Stimulated activated CD4-positive, alpha-beta T cell treated with anti-CD3 and anti-CD28 coated beads, Interleukin-12 subunit alpha, Interleukin-12 subunit beta, amount 100 ng/mL, for 4 hours (primary cell): ENCODE data around the gene IGF1R.

Experiments
- DNase-seq: peaks from one replicate; pipeline ENCODE4 v3.0.0-alpha.2; 2020

IGF1R gene

GRCh38 chr15:98781838-98782237 is 133.5 kb downstream of the IGF1R start:
- no peak for DNase-seq

- no peak for DNase-seq
These were observed 134.5 kb downstream of the IGF1R start for GRCh38 chr15:98782801-98783200.

DNA sequence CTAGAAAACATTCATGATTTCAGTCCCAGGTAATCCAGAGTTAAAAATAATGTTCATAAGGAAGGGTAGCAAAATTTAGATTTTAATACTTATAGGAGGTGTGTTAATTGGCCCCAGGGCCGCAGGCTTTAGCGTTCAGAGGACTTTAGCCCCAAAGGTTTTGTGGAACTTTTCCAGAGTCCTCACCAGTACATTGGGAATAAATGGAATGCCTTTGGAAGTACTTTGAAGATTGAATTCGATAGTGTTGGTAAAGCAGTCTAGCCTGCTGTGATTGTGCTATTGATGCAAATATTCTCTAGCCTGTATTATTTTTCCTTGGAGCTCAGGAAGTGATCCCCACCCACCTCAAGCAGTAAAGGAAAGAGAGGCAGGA is 137.1 kb downstream of the IGF1R start:
- DNase-seq = no peak

DNA sequence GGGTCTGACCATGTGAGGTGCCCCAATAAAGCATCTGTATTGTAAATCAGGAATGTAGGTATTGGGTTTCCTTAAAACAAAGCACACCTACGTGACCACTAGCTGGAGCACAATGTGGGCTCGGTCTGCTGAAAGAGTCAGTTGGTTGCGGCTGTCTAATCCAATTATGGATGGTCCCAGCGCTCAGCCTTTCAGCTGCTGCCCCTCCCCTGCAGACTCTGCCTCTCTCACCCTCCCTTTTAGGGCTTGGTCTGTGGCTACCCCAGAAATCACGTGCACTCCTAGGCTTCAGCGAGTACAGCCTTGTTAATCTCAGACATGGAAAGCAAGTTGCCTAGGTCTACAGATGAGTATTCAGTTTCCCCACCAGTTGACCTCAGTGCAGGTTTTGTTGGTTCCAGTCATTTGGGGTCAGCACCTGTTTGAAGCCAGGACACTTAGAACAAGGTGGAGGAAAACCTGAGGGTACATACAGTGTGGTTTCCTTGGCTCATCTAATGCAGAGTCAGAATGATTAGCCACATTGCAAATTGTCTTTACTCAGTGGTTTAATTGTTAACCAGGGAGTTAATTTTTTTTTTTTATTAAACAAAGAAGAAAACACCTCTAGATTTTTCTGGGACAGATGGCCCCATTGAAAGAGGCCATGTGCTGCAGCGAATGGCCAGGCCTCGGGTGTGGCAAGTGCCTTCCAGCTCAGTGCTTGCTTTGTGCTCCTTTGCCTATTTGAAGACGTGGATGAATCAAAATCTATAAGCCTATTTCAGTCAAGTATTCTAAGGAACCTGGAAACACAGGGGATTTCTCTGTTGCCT is 137.7 kb downstream of the IGF1R start:
- no peak for DNase-seq

- no peak for DNase-seq
These were observed 138.4 kb downstream of the IGF1R start for GRCh38 chr15:98786717-98787116.

GRCh38 chr15:98787194-98787593 is 138.9 kb downstream of the IGF1R start:
- no peak for DNase-seq

- DNase-seq = no peak
These were observed 139.8 kb downstream of the IGF1R start for GRCh38 chr15:98787936-98788757.

DNA sequence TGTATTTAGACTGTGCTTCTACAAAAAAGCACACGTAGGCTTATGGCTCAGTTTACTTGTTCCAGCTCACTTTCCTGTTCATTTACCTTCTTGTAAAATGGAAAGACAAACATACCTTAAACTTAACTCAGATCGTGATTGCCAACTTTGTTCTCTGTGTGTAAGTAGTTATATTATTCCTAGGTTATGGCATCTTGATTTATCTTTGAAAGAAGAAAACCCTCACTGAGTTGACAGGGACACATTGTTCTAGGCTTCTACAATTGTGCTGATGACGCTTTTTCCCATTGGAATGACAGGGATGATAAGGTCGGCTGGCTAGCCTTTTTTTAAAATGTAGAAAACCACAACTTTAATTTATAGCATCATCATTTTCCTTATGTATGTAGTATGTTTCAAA is 140.7 kb downstream of the IGF1R start:
- no peak for DNase-seq

DNA sequence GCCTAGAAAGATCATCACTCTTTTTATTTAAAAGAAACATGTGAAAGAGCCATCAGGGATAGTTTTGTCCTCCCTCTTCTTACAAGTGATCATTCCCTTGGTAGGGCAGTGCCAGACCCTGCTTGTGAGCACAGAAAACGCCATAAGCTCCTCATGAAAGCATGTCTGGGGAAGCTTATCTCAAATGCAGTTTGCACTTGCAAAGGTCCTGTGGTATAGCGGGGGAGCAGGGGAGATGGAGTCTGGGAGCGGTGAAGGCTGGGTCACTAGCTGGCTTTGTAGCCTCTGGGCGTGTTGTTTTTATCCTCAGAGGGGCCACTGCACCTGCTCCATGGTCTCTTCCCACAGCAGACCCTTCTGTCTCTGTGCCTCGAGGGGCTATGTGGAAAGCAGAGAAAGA is 141.9 kb downstream of the IGF1R start:
- no peak for DNase-seq

GRCh38 chr15:98791046-98791701 is 142.8 kb downstream of the IGF1R start:
- DNase-seq = no peak

DNA sequence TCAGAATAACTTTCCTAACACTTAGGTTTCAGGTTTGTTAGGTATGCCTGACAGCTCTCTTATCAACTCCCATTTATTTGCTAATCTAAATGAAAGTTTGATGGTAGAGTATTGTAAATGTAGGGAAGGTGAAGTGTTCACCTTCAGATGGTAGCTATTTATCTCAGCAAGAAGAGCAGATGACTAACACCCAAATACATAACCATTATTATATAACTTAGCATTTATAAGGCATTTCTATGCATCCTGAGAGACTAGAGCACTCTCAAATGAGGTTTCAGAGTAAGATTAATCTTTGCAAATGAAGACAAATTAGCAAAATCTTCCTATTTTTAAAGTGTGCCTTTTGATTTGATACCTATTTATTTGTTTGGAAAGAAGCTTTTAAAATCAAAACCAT is 143.8 kb downstream of the IGF1R start:
- no peak for DNase-seq

- DNase-seq = no peak
These were observed 145.9 kb downstream of the IGF1R start for GRCh38 chr15:98794211-98794610.

GRCh38 chr15:98794748-98795147 is 146.4 kb downstream of the IGF1R start:
- DNase-seq = no peak

GRCh38 chr15:98795980-98796379 is 147.6 kb downstream of the IGF1R start:
- no peak for DNase-seq

DNA sequence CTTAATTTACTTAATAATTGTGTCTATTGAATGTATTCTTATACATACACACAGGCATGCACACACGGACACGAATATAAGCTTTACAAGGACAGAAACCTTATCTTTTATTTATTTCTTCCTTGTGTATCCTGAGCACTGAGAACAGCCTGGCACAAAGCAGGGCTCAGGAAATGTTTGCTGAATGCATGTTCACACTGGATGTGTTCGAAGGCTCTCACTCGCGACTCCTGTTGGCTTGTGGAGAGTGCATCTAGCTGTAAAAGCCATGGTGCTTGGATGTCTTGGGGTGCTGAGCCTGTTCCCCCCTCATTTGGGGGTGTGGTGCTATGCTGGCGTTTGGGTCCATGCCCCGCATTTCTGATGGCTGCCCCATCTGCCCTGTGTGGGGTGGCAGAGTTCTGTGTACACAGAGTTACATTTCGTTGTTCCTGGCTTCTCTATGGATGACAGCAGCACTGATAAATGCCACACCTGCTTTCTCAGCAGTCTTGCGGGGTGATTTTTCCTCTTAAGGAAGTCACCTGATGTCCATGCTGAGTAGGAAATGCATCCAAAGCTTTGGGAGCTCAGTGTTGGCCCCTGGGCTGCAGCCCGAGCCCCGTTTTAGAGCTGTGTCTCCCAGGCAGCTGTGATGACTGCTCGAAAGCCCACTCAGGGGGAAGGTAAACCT is 148.5 kb downstream of the IGF1R start:
- no peak for DNase-seq

DNA sequence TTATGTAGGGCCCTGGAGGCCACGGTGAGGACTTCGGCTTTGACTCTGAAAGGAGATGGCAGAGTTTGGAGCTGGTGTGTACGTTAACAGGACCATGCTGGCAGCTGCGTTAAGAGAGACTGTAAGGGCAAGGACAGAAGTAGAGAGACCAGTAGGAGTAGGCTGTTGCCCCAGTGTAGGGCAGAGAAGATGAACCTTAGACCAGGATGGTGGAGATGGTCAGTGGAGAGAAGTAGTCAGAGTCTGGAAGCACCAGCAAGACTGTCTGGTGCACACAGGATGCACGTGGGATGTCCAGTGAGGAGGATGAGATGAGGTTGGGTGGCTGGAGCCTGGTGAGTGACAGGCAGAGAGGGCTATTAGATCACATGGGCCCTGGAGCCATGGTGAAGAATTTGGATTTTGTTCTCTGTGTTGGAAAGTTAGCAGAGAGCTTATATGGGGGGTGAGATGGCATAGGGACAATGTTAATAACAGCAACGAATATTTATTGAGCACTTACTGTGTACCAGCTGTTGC is 150.1 kb downstream of the IGF1R start:
- no peak for DNase-seq

DNA sequence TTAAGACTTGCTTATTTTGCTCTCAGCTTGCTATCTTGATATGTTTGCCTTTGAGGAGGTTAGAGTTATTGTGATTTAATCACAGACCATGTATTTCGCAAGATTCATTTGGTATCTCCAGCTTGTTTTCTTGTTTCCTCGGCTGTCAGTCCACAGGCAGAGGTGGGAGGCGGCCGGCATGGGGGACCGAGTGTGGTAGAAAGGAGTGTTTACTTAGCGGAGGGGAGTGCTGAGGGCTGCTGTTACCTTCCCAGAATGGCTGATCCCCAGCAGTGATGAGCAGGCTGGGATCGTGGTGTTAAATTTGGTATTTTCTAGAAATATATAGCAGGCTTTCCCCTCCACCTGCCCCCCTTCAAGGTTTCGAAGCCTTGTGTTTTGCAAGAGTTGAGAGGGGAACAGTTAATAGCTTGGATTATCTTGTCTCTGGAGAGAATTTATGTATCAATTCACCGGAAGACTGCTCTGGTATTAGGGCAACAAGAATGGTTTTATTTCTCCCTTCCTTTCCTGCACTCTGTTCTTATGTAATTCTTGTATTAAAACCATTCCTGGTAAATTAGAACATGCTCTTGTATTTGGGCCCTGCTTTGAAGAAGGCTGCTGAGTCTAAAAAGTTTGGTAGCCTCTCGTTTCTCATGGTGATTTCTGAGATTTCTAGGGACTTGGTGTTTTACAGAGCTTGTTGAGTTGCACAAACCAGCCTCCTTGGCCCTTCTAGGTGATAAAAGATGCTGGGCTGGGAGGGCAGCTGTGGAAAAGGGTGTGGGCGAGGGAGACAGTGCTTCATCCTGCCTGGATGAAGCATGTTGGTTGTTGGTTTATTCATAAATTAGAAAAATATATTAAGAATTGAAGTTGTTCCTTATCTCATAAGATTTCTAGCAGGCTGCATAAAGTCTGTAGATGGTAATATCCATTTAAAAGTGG is 151.4 kb downstream of the IGF1R start:
- DNase-seq = no peak

DNA sequence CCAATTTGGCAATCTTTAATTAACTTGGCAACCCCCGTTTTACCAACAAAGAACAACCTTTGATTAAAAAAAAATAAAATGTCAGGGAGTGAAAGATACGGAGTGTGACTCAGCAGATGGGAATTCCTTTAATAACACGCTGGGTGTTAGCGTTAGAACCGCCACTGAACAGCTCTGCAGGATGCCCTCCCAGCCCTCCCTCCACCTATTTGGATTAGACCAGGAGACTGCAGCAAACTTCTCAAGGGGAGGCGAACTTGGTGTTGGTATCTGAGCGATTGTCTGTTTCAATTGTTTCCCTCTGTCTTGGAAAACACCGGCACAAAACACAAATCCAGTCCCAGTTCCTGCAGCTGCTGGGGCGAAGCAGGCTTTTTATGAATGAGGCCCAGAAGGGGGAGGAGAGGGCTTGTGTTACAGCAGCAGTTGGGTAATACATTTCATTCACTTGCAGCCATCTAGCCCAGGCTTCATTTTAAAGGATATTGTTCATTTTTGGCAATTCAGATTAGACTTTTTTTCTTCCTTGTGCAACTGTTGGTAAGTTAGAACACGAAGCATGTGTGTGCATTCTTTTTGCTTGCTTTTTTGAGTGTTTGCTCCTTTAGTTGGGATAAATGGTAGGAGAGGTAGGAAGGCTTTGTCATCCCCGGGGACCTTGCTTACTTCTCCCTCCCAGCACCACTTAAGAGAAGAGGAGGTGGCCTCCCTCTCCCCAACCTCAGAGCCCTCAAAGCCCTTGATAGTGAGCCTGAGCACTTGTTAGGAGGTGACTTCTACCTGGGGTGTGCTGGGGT is 152.3 kb downstream of the IGF1R start:
- no peak for DNase-seq

GRCh38 chr15:98801234-98801561 is 152.9 kb downstream of the IGF1R start:
- no peak for DNase-seq

DNA sequence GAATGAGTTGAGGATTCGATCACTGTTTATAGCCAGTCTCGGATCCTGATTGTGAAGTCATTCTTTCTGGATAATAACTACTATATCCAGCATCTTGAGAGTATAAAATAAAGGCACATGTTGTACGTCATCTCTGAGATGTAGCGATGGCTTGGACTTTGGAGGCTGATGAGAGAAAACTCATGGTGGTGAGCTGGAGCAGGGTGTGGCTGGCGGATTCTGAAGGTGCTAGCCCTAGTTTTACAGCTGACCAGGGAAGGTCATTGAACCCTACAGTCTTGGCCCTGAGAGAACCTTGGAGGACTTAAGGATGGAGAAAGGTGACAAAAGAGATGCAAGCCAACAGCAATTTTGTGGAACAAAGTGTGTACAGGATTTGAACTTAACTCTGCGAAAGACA is 153.8 kb downstream of the IGF1R start:
- DNase-seq = no peak
